HUES48 (cell line): ENCODE measurements around the gene NDUFAF4.

ENCODE experiments used
- H3K27ac ChIP-seq: one replicate; pipeline ENCODE4 v1.7.0; 2013; ENCODE audit warnings: low read depth, low read length, inconsistent platforms
- H3K27me3 ChIP-seq: 2 replicates; pipeline ENCODE4 v1.6.1; 2013; ENCODE audit warnings: mild to moderate bottlenecking, low read length; ENCODE audit not compliant: control insufficient read depth, insufficient read depth
- H3K36me3 ChIP-seq: 2 replicates; pipeline ENCODE4 v1.6.1; 2013; ENCODE audit warnings: low read length; ENCODE audit not compliant: control insufficient read depth, insufficient read depth
- H3K4me1 ChIP-seq: 2 replicates; pipeline ENCODE4 v1.6.1; 2013; ENCODE audit warnings: mild to moderate bottlenecking, low read length; ENCODE audit not compliant: control insufficient read depth, insufficient read depth
- H3K4me3 ChIP-seq: 2 replicates; pipeline ENCODE4 v1.5.1; 2013; ENCODE audit warnings: mild to moderate bottlenecking, low read depth, low read length
- H3K9ac ChIP-seq: 2 replicates; pipeline ENCODE4 v1.6.1; 2013; ENCODE audit warnings: mild to moderate bottlenecking, low read depth, low read length, moderate library complexity
- H3K9me3 ChIP-seq: 2 replicates; pipeline ENCODE4 v1.6.1; 2013; ENCODE audit warnings: low read length; ENCODE audit not compliant: control insufficient read depth, insufficient read depth

The NDUFAF4 gene

DNA sequence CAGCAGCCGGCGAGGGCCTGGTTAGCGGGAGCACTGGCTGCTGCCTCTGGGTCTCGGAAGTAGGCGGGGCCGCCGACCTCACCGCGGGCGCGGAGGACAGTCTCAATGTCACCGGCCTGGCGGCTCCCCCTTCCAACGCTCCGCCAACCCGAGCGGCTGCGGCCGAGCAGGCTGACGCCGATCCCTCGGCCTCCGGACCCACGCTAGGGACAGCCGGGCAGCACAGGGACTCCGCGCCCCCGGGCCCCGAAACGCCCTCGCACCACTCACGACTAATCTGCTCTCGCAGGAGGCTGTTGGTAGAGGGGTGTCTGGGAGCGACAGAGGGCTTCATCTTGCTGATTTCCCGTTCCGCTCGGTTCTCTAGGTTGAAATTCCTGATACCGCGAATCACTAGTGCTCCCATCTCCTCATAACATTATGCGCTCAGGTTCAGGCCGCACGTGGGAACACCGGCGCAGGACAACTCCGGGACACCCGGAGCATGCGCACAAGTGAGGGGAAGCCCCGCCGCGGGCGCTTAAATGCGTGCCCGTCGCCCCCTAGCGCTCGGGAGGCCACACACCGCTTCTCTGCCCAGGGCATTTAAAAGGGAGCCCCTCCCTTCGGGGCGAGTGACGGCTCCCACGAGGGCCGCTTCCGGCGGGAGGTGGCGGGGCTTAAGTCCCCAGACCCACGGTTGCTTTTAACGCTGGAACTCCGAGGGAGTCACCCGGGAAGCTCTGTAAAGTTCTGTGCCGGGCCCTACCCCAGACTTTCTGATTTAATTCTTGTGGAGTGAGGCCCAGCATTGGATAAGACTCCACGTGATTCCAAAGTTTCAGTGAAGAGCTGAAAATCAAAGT lies at the start of gene NDUFAF4:
NDUFAF4 (minus strand) TSS at position 496 of the 845 bp plus-strand sequence; CDS start at position 406, 90 bp downstream.
- H3K4me1 ChIP-seq, result peaks cover 8% of the 10 kb centered on the region; the same call in 1 of the 2 replicates
- H3K9ac ChIP-seq, result peak within 1 kb of the TSS; percentile 89
- H3K27me3 ChIP-seq, result no peaks in the 10 kb centered on the region
- peaks cover 39% of the 10 kb centered on the region for H3K36me3 ChIP-seq
- H3K27ac ChIP-seq, result peak within 1 kb of the TSS; percentile 96
- H3K9me3 ChIP-seq, result no peaks in the 10 kb centered on the region
- peak within 1 kb of the TSS; percentile 98 for H3K4me3 ChIP-seq

DNA sequence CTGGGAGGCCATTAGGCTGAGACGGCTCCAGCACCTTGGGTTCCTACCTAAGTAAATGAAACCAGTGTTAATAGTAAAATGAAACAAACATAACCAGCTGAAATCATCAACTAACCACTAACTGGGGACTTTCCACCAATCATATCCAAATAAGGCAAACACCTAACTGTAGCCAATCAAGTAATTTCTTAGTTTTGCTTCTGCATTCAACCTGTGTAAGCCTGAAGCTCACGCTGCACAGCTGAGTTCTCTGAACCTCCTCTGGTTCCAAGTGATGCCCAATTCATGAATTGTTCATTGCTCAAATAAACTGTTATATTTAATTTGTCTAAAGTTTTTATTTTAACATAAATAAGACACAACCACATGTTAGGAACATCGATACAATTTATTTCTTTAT lies 49.4 kb upstream of the NDUFAF4 start:
- Histone ChIP-seq H3K9me3 (no peaks in the 10 kb centered on the region), H3K9ac (no peak overlapping the region), H3K4me3 (no peak overlapping the region), H3K27me3 (no peaks in the 10 kb centered on the region), H3K27ac (no peak overlapping the region), H3K4me1 (peaks cover 7% of the 10 kb centered on the region), H3K36me3 (no peaks in the 10 kb centered on the region)

DNA sequence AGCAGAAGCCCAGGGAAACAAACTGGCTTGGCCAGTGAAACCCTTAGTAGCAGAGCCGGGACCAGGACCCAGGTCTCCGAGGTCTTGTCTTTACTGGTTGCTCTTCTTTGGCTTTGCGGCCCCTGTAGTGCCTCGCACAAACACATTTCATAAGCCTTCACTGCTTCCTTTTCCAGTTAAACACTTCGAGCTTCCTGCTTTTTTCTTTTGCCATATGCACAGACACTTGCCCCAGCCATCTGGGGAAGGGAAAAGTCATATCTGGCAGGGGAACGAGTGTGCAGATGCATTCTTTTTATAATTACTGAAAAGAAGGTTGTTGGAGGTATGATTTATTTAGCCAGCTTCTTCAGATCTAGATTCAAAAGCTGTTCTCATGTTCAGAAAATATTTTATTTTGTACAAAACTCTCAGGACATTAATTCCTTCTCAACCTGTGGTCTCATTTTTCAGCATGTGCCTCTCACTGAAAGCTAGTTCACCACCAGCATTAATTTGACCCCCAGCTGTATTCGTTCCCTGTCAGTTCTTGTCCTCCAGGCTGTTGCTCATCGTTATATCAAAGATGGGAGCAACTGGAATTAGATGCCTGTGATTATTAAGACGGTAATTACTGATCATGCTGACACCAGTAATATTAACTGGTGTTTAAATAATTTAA lies 46.0 kb upstream of the NDUFAF4 start:
- Histone ChIP-seq H3K9ac (no peak overlapping the region), H3K27me3 (no peaks in the 10 kb centered on the region), H3K27ac (no peak overlapping the region), H3K36me3 (no peaks in the 10 kb centered on the region), H3K9me3 (no peaks in the 10 kb centered on the region), H3K4me1 (no peaks in the 10 kb centered on the region), H3K4me3 (no peak overlapping the region)

DNA sequence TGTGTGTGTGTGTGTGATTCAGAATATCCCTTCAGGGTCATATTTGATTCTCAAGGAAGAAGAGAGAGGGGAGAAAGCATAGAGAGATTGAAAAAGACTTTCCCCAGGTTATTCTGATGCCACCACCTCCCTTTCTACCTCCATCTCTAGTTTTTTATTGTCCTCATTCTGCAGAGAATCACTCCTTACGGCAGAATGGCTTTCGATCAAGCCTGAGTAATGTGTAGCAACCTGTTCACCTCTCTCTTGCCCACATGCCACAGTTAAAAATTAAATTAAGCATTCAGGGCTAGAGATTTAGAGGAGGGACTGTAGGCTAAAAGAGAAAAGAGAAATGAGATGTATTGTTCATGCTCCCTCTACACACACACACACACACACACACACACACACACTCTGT lies 45.0 kb upstream of the NDUFAF4 start:
- Histone ChIP-seq H3K9ac (no peak overlapping the region), H3K9me3 (no peaks in the 10 kb centered on the region), H3K27ac (no peak overlapping the region), H3K4me3 (no peak overlapping the region), H3K36me3 (no peaks in the 10 kb centered on the region), H3K27me3 (no peaks in the 10 kb centered on the region), H3K4me1 (no peaks in the 10 kb centered on the region)

DNA sequence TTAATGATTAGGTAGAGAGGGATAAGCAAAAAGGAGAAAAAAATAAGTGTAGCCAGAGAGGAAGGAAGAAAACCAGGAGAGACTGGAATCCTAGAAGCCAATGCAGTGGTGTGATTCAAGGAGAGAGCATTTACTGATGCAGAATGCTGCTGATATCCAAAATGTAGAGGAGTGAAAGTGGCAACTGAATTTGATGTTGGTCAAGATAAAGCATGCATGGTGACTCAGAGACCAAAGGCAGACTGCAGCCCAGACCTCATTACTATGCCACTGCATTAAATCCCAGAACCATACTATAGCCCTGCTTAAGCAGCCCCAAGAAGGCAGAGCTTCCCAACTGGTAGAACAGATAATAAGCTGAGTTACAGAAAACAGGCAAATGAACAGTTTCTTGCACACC lies 42.6 kb upstream of the NDUFAF4 start:
- H3K9ac ChIP-seq, result no peak overlapping the region

DNA sequence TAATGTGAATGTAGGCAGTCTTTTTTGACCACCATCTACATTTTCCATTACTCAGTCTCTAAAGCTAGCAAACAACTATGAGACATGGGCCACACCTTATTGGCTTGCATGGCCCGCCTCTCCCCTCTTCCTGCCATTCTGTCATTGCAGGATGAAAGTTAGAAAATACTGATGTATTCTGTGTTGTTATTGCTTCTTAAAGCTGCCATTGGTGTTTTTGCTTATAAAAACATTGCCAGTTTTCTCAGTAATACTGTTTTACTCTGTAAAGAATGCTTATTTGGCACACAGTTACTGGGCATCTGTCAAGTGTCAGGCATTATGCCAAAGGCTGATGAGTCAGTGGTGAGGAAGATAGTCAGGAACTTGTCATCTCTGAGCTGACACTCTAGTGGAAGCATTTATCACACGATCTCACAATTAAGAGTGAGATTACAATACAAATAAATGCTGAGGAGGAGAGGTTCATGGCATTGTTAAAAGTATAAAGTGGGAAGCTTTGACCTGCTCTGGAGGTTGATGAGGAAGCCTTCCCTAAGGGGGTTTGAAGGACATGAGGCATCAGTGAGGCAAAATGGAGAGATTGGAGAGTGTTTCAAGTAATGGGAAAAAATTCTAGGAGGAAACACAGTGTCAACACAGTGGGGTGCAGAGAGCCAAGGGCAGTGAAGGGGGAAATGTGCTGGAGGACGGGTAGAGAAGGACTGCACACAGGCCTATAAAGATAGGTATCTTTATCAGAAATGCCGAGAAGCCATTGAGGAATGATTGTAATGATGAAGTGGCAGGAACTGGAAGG lies 41.5 kb upstream of the NDUFAF4 start:
- no peak overlapping the region for H3K4me3 ChIP-seq
- no peak overlapping the region for H3K27ac ChIP-seq
- no peaks in the 10 kb centered on the region for H3K9me3 ChIP-seq
- no peaks in the 10 kb centered on the region for H3K27me3 ChIP-seq
- H3K9ac ChIP-seq, result no peak overlapping the region
- H3K4me1 ChIP-seq, result no peaks in the 10 kb centered on the region
- H3K36me3 ChIP-seq, result no peaks in the 10 kb centered on the region

More for the DNA sequence above, 42.6 kb upstream of the NDUFAF4 start:
- no peaks in the 10 kb centered on the region for H3K27me3 ChIP-seq
- H3K4me3 ChIP-seq, result no peak overlapping the region
- no peaks in the 10 kb centered on the region for H3K4me1 ChIP-seq
- no peaks in the 10 kb centered on the region for H3K9me3 ChIP-seq
- no peak overlapping the region for H3K27ac ChIP-seq
- no peaks in the 10 kb centered on the region for H3K36me3 ChIP-seq

DNA sequence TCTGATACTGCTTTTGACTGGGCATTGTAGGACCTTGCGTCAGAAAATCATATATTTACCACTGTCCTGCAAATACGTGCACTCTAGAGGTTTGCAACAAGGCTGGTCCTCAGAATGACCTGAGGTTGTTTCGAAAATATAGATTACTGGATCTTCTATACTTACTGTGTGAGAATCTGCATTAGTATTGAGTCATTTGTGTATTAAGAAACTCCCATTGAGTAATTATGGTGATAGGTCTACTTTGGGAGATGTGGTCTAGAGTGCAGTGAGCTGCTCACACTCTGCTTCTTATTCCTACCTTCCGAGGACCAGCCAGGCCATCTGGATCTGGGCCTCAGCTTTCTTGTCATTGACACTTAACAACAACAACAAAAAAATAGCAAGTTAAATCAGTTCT lies 36.4 kb upstream of the NDUFAF4 start:
- H3K9me3 ChIP-seq, result no peaks in the 10 kb centered on the region
- H3K36me3 ChIP-seq, result no peaks in the 10 kb centered on the region
- H3K27ac ChIP-seq, result no peak overlapping the region
- peaks cover 16% of the 10 kb centered on the region for H3K4me1 ChIP-seq
- H3K27me3 ChIP-seq, result no peaks in the 10 kb centered on the region
- no peak overlapping the region for H3K4me3 ChIP-seq
- H3K9ac ChIP-seq, result no peak overlapping the region

DNA sequence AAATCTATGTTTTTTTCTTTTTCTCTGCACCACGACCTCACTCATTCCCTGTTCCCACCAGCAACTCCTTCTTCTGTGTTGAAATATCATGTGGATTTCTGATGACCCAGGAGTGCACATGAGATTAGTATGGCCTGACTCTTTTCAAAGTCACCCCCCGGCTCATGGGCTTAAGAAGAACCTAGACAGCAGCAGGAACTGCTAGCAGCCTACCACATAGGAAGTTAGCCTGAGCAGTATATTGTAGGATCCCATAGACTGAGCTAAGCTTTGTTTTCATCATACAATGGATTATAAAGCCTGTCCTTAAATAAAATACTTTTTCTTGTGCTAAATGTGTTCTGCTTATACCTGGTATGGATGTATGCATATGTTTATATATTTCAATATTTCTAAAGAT lies 33.5 kb upstream of the NDUFAF4 start:
- Histone ChIP-seq H3K27me3 (no peaks in the 10 kb centered on the region), H3K36me3 (no peaks in the 10 kb centered on the region)

DNA sequence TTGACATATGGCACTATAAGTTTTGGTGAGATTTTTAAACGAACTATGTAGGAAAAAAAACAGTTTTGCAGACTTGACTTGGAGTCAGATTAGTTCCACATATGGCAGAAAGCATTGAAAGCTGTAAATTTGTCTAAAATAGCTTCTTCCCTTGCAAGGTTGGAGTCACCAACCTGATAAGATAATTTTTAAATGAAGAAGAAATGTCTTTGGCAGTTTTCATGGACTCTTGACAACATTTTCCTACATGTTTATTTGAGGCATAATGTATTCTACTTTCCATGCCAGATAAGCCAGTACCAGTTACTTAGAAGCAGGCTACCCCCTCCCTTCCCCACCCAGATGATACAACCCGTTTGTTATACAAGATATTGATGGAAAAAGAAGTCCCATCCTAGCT lies 32.0 kb upstream of the NDUFAF4 start:
- Histone ChIP-seq H3K9ac (no peak overlapping the region), H3K4me3 (no peak overlapping the region), H3K27me3 (peaks cover 5% of the 10 kb centered on the region), H3K4me1 (peaks cover 16% of the 10 kb centered on the region), H3K9me3 (no peaks in the 10 kb centered on the region), H3K27ac (no peak overlapping the region), H3K36me3 (no peaks in the 10 kb centered on the region)

More for the DNA sequence above, 33.5 kb upstream of the NDUFAF4 start:
- H3K4me3 ChIP-seq, result no peak overlapping the region
- no peak overlapping the region for H3K27ac ChIP-seq
- H3K9ac ChIP-seq, result no peak overlapping the region
- H3K9me3 ChIP-seq, result no peaks in the 10 kb centered on the region
- peaks cover 16% of the 10 kb centered on the region for H3K4me1 ChIP-seq

DNA sequence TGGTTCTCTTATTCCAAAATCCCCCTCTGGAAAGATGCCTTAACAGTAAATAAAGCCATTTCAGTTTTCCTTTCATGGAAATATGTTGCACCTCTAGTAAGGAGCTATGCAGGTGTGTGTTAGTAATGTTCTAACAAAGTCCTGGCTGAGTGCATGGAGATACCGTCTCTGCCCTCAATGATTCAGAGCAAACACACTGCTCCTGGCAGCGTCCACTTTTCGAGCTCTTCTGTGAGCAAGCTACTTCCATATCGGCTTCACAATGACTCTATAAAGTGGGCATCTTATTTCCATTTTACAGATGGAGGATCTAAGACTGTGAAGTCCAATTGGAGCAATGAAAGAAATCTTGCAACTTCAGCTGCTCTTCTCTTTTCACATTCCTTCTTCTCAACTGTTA lies 30.0 kb upstream of the NDUFAF4 start:
- Histone ChIP-seq H3K9ac (no peak overlapping the region), H3K27me3 (peaks cover 5% of the 10 kb centered on the region), H3K4me3 (no peak overlapping the region), H3K36me3 (no peaks in the 10 kb centered on the region), H3K9me3 (no peaks in the 10 kb centered on the region), H3K27ac (no peak overlapping the region), H3K4me1 (peaks cover 22% of the 10 kb centered on the region)
